K562 (cell line): ENCODE data around the gene HRAS. TPM values are rescaled to one million over a fixed set of nuclear protein-coding genes. Genes with fewer than 3 reads are reported as not detected.

ENCODE experiments used
- CAMTA2 ChIP-seq: fragments of 250-450 bp; sonication (Bioruptor Pico); conservative IDR thresholded peaks from 2 replicates; pipeline ENCODE4 v1.5.1; 2022
- LEF1 ChIP-seq: fragments of 450-650 bp; IDR thresholded peaks from 2 replicates; pipeline ENCODE4 v1.6.1; 2016; ENCODE audit warnings: mild to moderate bottlenecking
- MCM5 ChIP-seq: fragments of 450-650 bp; IDR thresholded peaks from 2 replicates; pipeline ENCODE4 v1.6.1; 2016; ENCODE audit warnings: low read depth
- NEUROD1 ChIP-seq: fragments of 150-350 bp; IDR thresholded peaks from 2 replicates; pipeline ENCODE4 v1.6.1; 2014; ENCODE audit warnings: borderline replicate concordance, low read length, low read depth; ENCODE audit not compliant: partially characterized antibody
- RBM17 ChIP-seq: fragments of 200-400 bp; formaldehyde crosslinking; IDR thresholded peaks from 2 replicates; pipeline ENCODE4 v1.6.1; 2017; ENCODE audit warnings: low read depth, mild to moderate bottlenecking, low read length, borderline replicate concordance
- polyA plus RNA-seq, 8 experiments: library from polyadenylated mRNA; depleted of rRNA in 4 of 8; stranded (reverse) in 5 of 8; unstranded in 3 of 8; fragments of >200 nt; fragmentation: Nextera tagmentation in 2 of 8; fragmentation: Illumina TruSeq in 1 of 8; extraction: Ambion mirVana in 2 of 8; extraction: Trizol in 1 of 8; gene quantifications; 2 replicates each; pipeline versions ENCODE4 v1.2.1 to v1.2.3, GENCODE V29; 2011 to 2014; ENCODE audit warnings: inconsistent platforms in 1 of 8, missing spikeins in 1 of 8
- total RNA-seq, 7 experiments: library from RNA; depleted of rRNA in 6 of 7; stranded (reverse); fragments of >200 nt in 6 of 7; fragmentation: Illumina TruSeq in 2 of 7; extraction: Trizol in 2 of 7; gene quantifications; 2 replicates each; pipeline versions ENCODE4 v1.2.1 to v1.2.3, GENCODE V29; 2011 to 2021; ENCODE audit warnings: low replicate concordance in 1 of 7
- TF ChIP-seq, protein P1 (sequence below), 2 experiments: IDR thresholded peaks in 1 of 2; conservative IDR thresholded peaks in 1 of 2; 2 replicates each; pipeline ENCODE4 v1.6.1; 2016; ENCODE audit warnings: low read depth in 2 of 2, mild to moderate bottlenecking in 1 of 2, missing compliant biosample characterization in 1 of 2, missing genetic modification characterization in 1 of 2, moderate library complexity in 1 of 2
- TF ChIP-seq, protein P2 (sequence below): fragments of 450-650 bp; conservative IDR thresholded peaks from 2 replicates; pipeline ENCODE4 v1.6.1; 2016; ENCODE audit warnings: missing genetic modification characterization, low read depth, mild to moderate bottlenecking, missing compliant biosample characterization, moderate library complexity
- TF ChIP-seq, protein P3 (sequence below): fragments of 450-650 bp; IDR thresholded peaks from 2 replicates; pipeline ENCODE4 v1.6.1; 2016; ENCODE audit warnings: mild to moderate bottlenecking, moderate library complexity

HRAS gene
- total and polyA plus RNA-seq, 9 of the 15 experiments (the other 6 are each of a cell fraction or from before 2014, with no cell fraction given): 2.8 to 73.5 (median 29.6) TPM

DNA sequence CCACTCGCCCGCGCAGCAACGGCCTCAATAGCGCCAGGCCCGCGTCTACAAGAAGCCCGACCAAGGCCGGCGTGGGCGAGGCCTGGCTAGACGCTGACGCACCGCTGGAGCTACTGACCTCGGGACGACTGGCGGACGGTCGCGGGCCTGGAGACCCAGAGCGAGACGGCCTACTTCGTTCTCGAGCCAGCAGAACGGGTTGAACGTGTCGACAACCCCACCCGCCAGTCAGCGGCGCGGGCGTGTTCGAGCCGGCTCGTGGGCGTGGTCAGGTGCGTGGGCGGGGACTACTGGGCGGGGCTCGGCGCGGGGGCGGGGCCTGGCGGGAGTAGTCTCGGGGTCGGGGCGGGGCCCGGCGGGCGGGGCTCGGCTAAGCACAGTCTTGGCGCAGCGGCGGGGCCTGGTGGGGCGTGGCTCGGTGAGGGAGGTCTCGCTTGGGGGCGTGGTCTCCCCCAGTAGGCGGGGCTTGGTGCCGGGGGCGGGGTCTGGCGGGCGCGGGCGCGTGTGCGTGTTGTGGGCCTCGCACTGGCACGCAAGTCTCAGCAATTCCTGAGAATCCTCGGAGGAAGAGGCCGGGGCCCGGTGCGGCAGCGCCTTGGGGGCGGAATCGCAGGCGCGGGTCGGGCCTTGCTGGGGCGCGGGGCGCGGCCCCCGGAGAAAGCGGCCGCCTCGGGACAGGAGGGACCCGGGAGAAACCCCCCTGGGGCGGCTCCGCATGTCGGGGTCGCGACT lies 28.2 kb downstream of the HRAS start, which contains the start of gene RNH1 (continued):
- TF ChIP-seq, protein P1, sequence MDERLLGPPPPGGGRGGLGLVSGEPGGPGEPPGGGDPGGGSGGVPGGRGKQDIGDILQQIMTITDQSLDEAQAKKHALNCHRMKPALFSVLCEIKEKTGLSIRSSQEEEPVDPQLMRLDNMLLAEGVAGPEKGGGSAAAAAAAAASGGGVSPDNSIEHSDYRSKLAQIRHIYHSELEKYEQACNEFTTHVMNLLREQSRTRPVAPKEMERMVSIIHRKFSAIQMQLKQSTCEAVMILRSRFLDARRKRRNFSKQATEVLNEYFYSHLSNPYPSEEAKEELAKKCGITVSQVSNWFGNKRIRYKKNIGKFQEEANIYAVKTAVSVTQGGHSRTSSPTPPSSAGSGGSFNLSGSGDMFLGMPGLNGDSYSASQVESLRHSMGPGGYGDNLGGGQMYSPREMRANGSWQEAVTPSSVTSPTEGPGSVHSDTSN (CRISPR knock-in tag; IDR thresholded peaks at IDR 0.05; ENCODE audit: low read depth): 0 out of 2 replicates have a peak, but pooled peaks have one; percentile 36
- TF ChIP-seq, protein P1 (tag; conservative IDR thresholded peaks at IDR 0.05; ENCODE audit: low read depth): no peak
- no peak for TF ChIP-seq CAMTA2 (CRISPR knock-in tag)
- TF ChIP-seq, protein P2, sequence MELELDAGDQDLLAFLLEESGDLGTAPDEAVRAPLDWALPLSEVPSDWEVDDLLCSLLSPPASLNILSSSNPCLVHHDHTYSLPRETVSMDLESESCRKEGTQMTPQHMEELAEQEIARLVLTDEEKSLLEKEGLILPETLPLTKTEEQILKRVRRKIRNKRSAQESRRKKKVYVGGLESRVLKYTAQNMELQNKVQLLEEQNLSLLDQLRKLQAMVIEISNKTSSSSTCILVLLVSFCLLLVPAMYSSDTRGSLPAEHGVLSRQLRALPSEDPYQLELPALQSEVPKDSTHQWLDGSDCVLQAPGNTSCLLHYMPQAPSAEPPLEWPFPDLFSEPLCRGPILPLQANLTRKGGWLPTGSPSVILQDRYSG (tag): no peak
- TF ChIP-seq RBM17: no peak
- TF ChIP-seq, protein P3, sequence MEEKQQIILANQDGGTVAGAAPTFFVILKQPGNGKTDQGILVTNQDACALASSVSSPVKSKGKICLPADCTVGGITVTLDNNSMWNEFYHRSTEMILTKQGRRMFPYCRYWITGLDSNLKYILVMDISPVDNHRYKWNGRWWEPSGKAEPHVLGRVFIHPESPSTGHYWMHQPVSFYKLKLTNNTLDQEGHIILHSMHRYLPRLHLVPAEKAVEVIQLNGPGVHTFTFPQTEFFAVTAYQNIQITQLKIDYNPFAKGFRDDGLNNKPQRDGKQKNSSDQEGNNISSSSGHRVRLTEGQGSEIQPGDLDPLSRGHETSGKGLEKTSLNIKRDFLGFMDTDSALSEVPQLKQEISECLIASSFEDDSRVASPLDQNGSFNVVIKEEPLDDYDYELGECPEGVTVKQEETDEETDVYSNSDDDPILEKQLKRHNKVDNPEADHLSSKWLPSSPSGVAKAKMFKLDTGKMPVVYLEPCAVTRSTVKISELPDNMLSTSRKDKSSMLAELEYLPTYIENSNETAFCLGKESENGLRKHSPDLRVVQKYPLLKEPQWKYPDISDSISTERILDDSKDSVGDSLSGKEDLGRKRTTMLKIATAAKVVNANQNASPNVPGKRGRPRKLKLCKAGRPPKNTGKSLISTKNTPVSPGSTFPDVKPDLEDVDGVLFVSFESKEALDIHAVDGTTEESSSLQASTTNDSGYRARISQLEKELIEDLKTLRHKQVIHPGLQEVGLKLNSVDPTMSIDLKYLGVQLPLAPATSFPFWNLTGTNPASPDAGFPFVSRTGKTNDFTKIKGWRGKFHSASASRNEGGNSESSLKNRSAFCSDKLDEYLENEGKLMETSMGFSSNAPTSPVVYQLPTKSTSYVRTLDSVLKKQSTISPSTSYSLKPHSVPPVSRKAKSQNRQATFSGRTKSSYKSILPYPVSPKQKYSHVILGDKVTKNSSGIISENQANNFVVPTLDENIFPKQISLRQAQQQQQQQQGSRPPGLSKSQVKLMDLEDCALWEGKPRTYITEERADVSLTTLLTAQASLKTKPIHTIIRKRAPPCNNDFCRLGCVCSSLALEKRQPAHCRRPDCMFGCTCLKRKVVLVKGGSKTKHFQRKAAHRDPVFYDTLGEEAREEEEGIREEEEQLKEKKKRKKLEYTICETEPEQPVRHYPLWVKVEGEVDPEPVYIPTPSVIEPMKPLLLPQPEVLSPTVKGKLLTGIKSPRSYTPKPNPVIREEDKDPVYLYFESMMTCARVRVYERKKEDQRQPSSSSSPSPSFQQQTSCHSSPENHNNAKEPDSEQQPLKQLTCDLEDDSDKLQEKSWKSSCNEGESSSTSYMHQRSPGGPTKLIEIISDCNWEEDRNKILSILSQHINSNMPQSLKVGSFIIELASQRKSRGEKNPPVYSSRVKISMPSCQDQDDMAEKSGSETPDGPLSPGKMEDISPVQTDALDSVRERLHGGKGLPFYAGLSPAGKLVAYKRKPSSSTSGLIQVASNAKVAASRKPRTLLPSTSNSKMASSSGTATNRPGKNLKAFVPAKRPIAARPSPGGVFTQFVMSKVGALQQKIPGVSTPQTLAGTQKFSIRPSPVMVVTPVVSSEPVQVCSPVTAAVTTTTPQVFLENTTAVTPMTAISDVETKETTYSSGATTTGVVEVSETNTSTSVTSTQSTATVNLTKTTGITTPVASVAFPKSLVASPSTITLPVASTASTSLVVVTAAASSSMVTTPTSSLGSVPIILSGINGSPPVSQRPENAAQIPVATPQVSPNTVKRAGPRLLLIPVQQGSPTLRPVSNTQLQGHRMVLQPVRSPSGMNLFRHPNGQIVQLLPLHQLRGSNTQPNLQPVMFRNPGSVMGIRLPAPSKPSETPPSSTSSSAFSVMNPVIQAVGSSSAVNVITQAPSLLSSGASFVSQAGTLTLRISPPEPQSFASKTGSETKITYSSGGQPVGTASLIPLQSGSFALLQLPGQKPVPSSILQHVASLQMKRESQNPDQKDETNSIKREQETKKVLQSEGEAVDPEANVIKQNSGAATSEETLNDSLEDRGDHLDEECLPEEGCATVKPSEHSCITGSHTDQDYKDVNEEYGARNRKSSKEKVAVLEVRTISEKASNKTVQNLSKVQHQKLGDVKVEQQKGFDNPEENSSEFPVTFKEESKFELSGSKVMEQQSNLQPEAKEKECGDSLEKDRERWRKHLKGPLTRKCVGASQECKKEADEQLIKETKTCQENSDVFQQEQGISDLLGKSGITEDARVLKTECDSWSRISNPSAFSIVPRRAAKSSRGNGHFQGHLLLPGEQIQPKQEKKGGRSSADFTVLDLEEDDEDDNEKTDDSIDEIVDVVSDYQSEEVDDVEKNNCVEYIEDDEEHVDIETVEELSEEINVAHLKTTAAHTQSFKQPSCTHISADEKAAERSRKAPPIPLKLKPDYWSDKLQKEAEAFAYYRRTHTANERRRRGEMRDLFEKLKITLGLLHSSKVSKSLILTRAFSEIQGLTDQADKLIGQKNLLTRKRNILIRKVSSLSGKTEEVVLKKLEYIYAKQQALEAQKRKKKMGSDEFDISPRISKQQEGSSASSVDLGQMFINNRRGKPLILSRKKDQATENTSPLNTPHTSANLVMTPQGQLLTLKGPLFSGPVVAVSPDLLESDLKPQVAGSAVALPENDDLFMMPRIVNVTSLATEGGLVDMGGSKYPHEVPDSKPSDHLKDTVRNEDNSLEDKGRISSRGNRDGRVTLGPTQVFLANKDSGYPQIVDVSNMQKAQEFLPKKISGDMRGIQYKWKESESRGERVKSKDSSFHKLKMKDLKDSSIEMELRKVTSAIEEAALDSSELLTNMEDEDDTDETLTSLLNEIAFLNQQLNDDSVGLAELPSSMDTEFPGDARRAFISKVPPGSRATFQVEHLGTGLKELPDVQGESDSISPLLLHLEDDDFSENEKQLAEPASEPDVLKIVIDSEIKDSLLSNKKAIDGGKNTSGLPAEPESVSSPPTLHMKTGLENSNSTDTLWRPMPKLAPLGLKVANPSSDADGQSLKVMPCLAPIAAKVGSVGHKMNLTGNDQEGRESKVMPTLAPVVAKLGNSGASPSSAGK: peak; percentile 72
- TF ChIP-seq NEUROD1: peak; percentile 4
- no peak for TF ChIP-seq LEF1
- no peak for TF ChIP-seq MCM5
